HUDEP-2 (cell line): Measurements from ENCODE around the gene EDC4.

Experiments
- DNase-seq, 76 experiments: peaks; one replicate each; lab custom pipeline; 2025; ENCODE audit not compliant: unreplicated experiment in 76 of 76; lab: John Stamatoyannopoulos, UW

The EDC4 gene

GRCh38 chr16:67928147-67928546, 55.3 kb downstream of the EDC4 start:
- no peak for DNase-seq

DNA sequence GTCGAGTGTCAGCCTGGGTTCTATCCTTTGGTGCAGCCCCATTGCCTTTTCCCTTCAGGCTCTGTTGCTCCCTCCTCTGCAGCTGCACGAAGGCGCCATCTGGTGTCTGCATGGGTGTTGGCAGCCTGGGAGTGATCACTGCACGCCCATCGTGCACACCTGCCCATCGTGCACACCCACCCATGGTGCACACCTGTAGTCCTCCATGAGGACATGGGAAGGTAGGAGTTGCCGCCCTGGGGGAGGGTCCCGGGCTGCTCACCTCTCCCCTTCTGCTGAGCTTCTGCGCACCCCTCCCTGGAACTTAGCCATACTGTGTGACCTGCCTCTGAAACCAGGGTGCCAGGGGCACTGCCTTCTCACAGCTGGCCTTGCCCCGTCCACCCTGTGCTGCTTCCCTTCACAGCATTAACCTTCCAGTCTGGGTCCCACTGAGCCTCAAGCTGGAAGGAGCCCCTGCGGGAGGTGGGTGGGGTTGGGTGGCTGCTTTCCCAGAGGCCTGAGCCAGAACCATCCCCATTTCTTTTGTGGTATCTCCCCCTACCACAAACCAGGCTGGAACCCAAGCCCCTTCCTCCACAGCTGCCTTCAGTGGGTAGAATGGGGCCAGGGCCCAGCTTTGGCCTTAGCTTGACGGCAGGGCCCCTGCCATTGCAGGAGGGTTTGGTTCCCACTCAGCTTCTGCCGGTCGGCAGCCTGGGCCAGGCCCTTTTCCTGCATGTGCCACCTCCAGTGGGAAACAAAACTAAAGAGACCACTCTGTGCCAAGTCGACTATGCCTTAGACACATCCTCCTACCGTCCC, 55.9 kb downstream of the EDC4 start:
- peak in 62 of 76 experiments; percentile 8 to 74 (median 48) for DNase-seq

- DNase-seq: no peak
Observed at GRCh38 chr16:67930191-67930590, 57.3 kb downstream of the EDC4 start.

GRCh38 chr16:67930678-67931211, 57.9 kb downstream of the EDC4 start:
- no peak for DNase-seq
